Adrenal gland (tissue), 12 donors: ENCODE data around the gene CECR2. TPM values are rescaled to one million over a fixed set of nuclear protein-coding genes. Genes with fewer than 3 reads are reported as not detected.

Experiments
- DNase-seq, 7 donors: peaks; one replicate each; pipeline ENCODE4 v3.0.0-alpha.2; 2019 to 2020
- H3K27ac ChIP-seq, 5 donors: fragments of 200-600 bp; sonication (generic) in 4 of 5; 1 replicate in 3 of 5; 2 replicates in 2 of 5; pipeline versions ENCODE4 v1.5.1 to v1.8.0; 2016 to 2020; ENCODE audit warnings: mild to moderate bottlenecking in 1 of 5
- H3K27me3 ChIP-seq: fragments of 200-600 bp; 2 replicates; pipeline ENCODE4 v1.8.0; 2021
- H3K36me3 ChIP-seq, 2 donors: fragments of 200-600 bp; replicated peaks in 1 of 2; 1 replicate in 1 of 2; 2 replicates in 1 of 2; pipeline versions ENCODE4 v1.5.1 to v1.8.0; 2018 to 2022
- H3K4me1 ChIP-seq, 2 donors: fragments of 200-600 bp; replicated peaks in 1 of 2; 1 replicate in 1 of 2; 2 replicates in 1 of 2; pipeline versions ENCODE4 v1.5.1 to v1.8.0; 2018 to 2021
- H3K4me3 ChIP-seq, 4 donors: fragments of 200-600 bp; sonication (generic) in 3 of 4; one replicate each; pipeline ENCODE4 v1.5.1; 2016 to 2018
- H3K9me3 ChIP-seq, 3 donors: fragments of 200-600 bp; sonication (generic) in 1 of 3; replicated peaks in 1 of 3; 1 replicate in 2 of 3; 2 replicates in 1 of 3; pipeline versions ENCODE4 v1.5.1 to v1.8.0; 2016 to 2021
- POLR2A ChIP-seq, 2 donors: fragments of 450-650 bp; IDR thresholded peaks; one replicate each; pipeline ENCODE4 v1.6.1; 2017; ENCODE audit warnings: antibody characterized with exemption in 2 of 2, mild to moderate bottlenecking in 2 of 2, moderate library complexity in 1 of 2
- WGBS, 4 donors: extraction: QIAGEN DNeasy Blood & Tissue Kit in 2 of 4; methylation state at CpG; one replicate each; pipeline versions ENCODE4 v1.1.5 to v1.1.7; 2013 to 2017; 5-methylcytosine and 5-hydroxymethylcytosine counted together
- intact Hi-C, 2 donors: fragments of 100-400 bp; cut with DNase I; formaldehyde crosslinking; loops; one replicate each; pipeline versions ENCODE4 v1.14.1 to v1.15.0; 2022 to 2023
- polyA plus RNA-seq, 3 donors: library from polyadenylated mRNA; stranded (reverse); fragments of 200-250 nt in 2 of 3; fragments of 350-450 nt in 1 of 3; fragmentation: Illumina TruSeq in 1 of 3; extraction: RNeasy Lipid Tissue Mini Kit (QIAGEN cat#74804) in 1 of 3; gene quantifications; one replicate each; pipeline ENCODE4 v1.2.3, GENCODE V29; 2013 to 2014
- total RNA-seq, 9 donors: library from RNA; depleted of rRNA in 4 of 9; stranded (reverse); fragments of >200 nt in 4 of 9; fragments of 120-200 nt in 1 of 9; fragmentation: NEBNext Ultra II Directional in 1 of 9; extraction: Animal tissue kit (Norgen Biotek cat#: 25700) in 1 of 9; gene quantifications; one replicate each; pipeline versions ENCODE4 v1.1.0 to v1.2.4, GENCODE V29; 2013 to 2023
- TF ChIP-seq, protein P1 (sequence below), 6 experiments: fragments of 450-650 bp in 4 of 6; fragments of 200-600 bp in 2 of 6; sonication (generic) in 1 of 6; IDR thresholded peaks; 1 replicate in 5 of 6; 2 replicates in 1 of 6; pipeline versions ENCODE4 v1.5.1 to v1.8.0; 2016 to 2021; ENCODE audit warnings: antibody characterized with exemption in 6 of 6, mild to moderate bottlenecking in 2 of 6, moderate library complexity in 1 of 6
- donor health status: healthy with polysubstance abuse.
- donor health status: Bipolar disorder and iron deficiency.
- donor health status: DM: yes; HTN: yes; CAD: no.
- donor health status: DM: no; HTN: no; CAD: no.
- donor health status: DM: no; HTN: no; CAD: no.
- donor health status: DM: yes; HTN: yes; CAD: no.

Gene CECR2
- total and polyA plus RNA-seq, 12 donors = 0.20 to 1.7 (median 0.67) TPM

DNA sequence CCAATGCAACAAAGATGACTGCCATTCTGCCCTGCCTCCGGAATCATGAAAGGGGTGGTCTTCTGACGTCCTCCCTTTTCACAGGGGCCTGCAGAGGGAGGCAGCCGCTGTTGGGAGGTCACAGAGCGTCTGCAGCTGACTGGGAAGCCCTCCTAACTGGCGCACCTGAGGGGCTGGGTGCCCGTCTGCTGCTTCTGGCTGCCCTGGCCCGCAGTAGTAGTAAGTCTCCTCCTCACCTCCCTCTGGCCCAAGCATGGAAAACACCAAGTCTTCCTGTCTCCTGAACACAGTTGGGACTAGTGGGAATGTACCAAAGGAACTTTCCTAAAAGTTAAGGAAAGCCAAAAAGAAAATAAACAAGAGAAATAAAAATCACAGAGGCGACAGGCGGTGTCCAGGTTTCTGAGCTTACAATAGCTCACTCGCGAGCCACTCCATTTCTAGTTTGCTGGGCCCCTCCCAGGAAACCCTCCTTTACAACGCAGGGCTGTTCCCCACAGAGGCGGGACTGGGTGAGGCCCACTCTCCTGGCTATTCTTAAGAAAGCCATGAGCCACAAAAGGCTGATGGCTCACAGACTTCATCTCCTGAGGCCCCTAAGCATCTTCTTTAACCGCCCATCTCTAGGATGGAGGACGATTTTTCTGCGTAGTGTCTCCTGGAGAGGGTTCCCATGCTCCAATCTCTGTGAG is 37.0 kb upstream of the CECR2 start:
- TF ChIP-seq, protein P1, sequence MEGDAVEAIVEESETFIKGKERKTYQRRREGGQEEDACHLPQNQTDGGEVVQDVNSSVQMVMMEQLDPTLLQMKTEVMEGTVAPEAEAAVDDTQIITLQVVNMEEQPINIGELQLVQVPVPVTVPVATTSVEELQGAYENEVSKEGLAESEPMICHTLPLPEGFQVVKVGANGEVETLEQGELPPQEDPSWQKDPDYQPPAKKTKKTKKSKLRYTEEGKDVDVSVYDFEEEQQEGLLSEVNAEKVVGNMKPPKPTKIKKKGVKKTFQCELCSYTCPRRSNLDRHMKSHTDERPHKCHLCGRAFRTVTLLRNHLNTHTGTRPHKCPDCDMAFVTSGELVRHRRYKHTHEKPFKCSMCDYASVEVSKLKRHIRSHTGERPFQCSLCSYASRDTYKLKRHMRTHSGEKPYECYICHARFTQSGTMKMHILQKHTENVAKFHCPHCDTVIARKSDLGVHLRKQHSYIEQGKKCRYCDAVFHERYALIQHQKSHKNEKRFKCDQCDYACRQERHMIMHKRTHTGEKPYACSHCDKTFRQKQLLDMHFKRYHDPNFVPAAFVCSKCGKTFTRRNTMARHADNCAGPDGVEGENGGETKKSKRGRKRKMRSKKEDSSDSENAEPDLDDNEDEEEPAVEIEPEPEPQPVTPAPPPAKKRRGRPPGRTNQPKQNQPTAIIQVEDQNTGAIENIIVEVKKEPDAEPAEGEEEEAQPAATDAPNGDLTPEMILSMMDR (IDR thresholded peaks at IDR 0.05) = no peak
- no peak for TF ChIP-seq POLR2A (IDR thresholded peaks at IDR 0.05)
- Histone ChIP-seq H3K36me3 (no peaks in the 10 kb centered on the region), H3K27ac (no peak overlapping the region), H3K27me3 (no peaks in the 10 kb centered on the region), H3K9me3 (no peaks in the 10 kb centered on the region), H3K4me3 (no peak overlapping the region), H3K4me1 (no peaks in the 10 kb centered on the region)
- no peak for DNase-seq
- intact Hi-C loops = no loop called here
- WGBS, 4 donors = 82 to 85% (median 84%) methylated on average over 16 of the region's 16 CpGs

DNA sequence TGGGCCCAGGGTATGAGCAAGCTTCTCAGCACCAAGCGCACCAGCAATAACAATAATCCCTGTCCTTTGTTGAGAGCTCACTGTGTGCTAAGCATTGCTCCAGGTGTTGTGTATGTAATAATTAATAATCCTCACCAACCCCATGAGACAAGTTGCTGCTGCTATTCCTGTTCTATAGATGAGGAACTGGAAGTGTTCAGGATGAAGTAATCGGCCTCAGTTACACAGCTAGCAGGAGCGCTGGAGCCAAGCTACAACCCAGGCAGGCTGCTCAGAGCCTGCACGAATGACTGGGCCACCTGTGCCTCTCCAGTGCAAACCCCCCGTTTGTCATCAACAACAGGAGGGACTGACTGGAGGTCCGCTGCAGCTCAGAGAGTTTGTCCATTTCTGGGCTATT is 35.2 kb upstream of the CECR2 start:
- Histone ChIP-seq H3K36me3 (no peaks in the 10 kb centered on the region), H3K27me3 (no peaks in the 10 kb centered on the region), H3K9me3 (no peaks in the 10 kb centered on the region), H3K27ac (no peak overlapping the region), H3K4me1 (no peaks in the 10 kb centered on the region), H3K4me3 (no peak overlapping the region)
- no peak for DNase-seq
- no peak for TF ChIP-seq POLR2A (IDR thresholded peaks at IDR 0.05)
- TF ChIP-seq, protein P1 (IDR thresholded peaks at IDR 0.05) = no peak
- 53 to 80% (median 77%) methylated on average over 3 to 6 of the region's 6 CpGs for WGBS, 4 donors
- intact Hi-C loops = no loop called here

DNA sequence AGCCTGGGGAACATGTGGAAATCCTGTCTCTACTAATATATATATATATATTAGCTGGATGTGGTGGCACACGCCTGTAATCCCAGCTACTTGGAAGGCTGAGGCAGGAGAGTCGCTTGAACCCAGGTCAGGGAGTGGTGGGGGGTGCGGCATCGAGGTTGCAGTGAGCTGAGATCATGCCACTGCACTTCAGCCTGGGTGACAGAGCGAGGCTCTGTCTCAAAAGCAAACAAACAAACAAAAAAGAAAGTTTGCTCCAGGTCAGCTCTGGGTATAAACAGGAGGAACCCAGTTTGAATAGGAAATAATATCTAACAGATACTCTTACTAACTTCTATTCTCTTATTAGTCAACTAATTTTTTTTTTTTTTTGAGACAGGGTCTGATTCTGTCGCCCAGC is 34.3 kb upstream of the CECR2 start:
- TF ChIP-seq, protein P1 (IDR thresholded peaks at IDR 0.05) = no peak
- TF ChIP-seq POLR2A (IDR thresholded peaks at IDR 0.05) = no peak
- whole genome bisulfite sequencing, 4 donors = 67 to 77% (median 67%) methylated on average over 5 to 6 of the region's 6 CpGs
- no peaks in the 10 kb centered on the region for H3K36me3 ChIP-seq
- no peaks in the 10 kb centered on the region for H3K4me1 ChIP-seq
- no peaks in the 10 kb centered on the region for H3K9me3 ChIP-seq
- intact Hi-C loops = no loop called here
- H3K27ac ChIP-seq = no peak overlapping the region
- no peak for DNase-seq
- no peaks in the 10 kb centered on the region for H3K27me3 ChIP-seq
- no peak overlapping the region for H3K4me3 ChIP-seq

- no peak overlapping the region for H3K4me3 ChIP-seq
- no peaks in the 10 kb centered on the region for H3K36me3 ChIP-seq
- 45 to 52% (median 48%) methylated on average over 5 of the region's 5 CpGs for WGBS, 4 donors
- no peaks in the 10 kb centered on the region for H3K4me1 ChIP-seq
- no peak for TF ChIP-seq POLR2A (IDR thresholded peaks at IDR 0.05)
- TF ChIP-seq, protein P1 (IDR thresholded peaks at IDR 0.05) = no peak
- H3K27me3 ChIP-seq = no peaks in the 10 kb centered on the region
- no peaks in the 10 kb centered on the region for H3K9me3 ChIP-seq
- intact Hi-C loops = no loop called here
- no peak overlapping the region for H3K27ac ChIP-seq
- DNase-seq = no peak
Measured at GRCh38 chr22:17336061-17336460, 33.2 kb upstream of the CECR2 start.
